ENCODE results near the gene SPCS1. TPM values are rescaled to one million over a fixed set of nuclear protein-coding genes. Genes with fewer than 3 reads are reported as not detected.
A peak's percentile ranks its signal among the peaks of the same experiment; 100 is the strongest.
"Not testable (repeated sequence)": the region's sequence is repeated elsewhere in the genome, so short reads cannot be mapped to it uniquely, and the experiment has no call there.

SPCS1 gene
- 10 to 100 TPM; 90.5 to 94.7 TPM for total RNA-seq
- 100 to 1,000 TPM; 315 to 331 TPM for polyA plus RNA-seq

GRCh38 chr3:52705688-52706686, at the start of gene SPCS1, which contains the start of gene GLT8D1:
Gene SPCS1, plus strand, starts transcription at chr3:52706106. Its CDS starts 141 bp downstream, at chr3:52706247.
Gene GLT8D1, minus strand, starts transcription at chr3:52705791. Its CDS starts 5,331 bp downstream, at chr3:52700460.
- Histone ChIP-seq H3K27me3 (ENCODE audit: insufficient read depth, low read length) (no peaks in the 10 kb centered on the region), H3K4me1 (ENCODE audit: insufficient read depth, low read length) (peaks cover 39% of the 10 kb centered on the region), H3K27ac (ENCODE audit: low read depth, low read length) (peak within 1 kb of the TSS; percentile 87), H3K36me3 (ENCODE audit: insufficient read depth, low read length) (peaks cover 12% of the 10 kb centered on the region), H3K9me3 (ENCODE audit: control insufficient read depth in 1 of 2, low read length in 2 of 2) (no peaks in the 10 kb centered on the region), H3K4me3 (ENCODE audit: low read length in 2 of 2) (peak within 1 kb of the TSS; percentile 75 to 99)
- H3K9me3 Mint-ChIP-seq: no peaks in the 10 kb centered on the region
- H3K27me3 Mint-ChIP-seq: no peaks in the 10 kb centered on the region
- DNase-seq: peak; percentile 88 to 92 (median 91)
- peak within 1 kb of the TSS; percentile 92 to 98 (median 96) for H3K4me3 Mint-ChIP-seq
- ChIA-PET POLR2A (ENCODE audit: partially characterized antibody) (interaction anchor here (0.9 to 3.6 kb wide), 15 partner anchors 10 to 427 kb away, joined by 3 to 26 read pairs (median 6); partner anchors contain the start of genes GNL3, NEK4, PBRM1 and WDR82), CTCF (ENCODE audit: partially characterized antibody) (no interaction called here)
- intact Hi-C loops (cut with micrococcal nuclease): loop anchor here (1.0 to 2.0 kb wide), 3 partner anchors 21 to 170 kb away; partner anchors contain the start of genes NEK4, PBRM1 and UQCC5
- peaks cover 0 to 28% of the 10 kb centered on the region in 2 donors for H3K36me3 Mint-ChIP-seq
- H3K27ac Mint-ChIP-seq: peak within 1 kb of the TSS; percentile 95 to 99 (median 97)
- peaks cover 16 to 41% (median 27%) of the 10 kb centered on the region in 4 donors for H3K4me1 Mint-ChIP-seq

- no peaks in the 10 kb centered on the region for H3K27me3 ChIP-seq (ENCODE audit: insufficient read depth, low read length)
- peaks cover 37 to 68% of the 10 kb centered on the region in 2 donors for H3K36me3 Mint-ChIP-seq
- intact Hi-C loops (cut with micrococcal nuclease): no loop called here
- DNase-seq: no peak
- H3K4me1 Mint-ChIP-seq: peaks cover 3 to 7% (median 5%) of the 10 kb centered on the region in 4 donors
- no peaks in the 10 kb centered on the region for H3K9me3 Mint-ChIP-seq
- H3K27ac ChIP-seq (ENCODE audit: low read depth, low read length): no peak overlapping the region
- no peaks in the 10 kb centered on the region for H3K4me1 ChIP-seq (ENCODE audit: insufficient read depth, low read length)
- CTCF ChIA-PET (ENCODE audit: partially characterized antibody): no interaction called here
- H3K4me3 ChIP-seq (ENCODE audit: low read length in 2 of 2): no peak overlapping the region
- no peaks in the 10 kb centered on the region for H3K27me3 Mint-ChIP-seq
- no peaks in the 10 kb centered on the region for H3K9me3 ChIP-seq (ENCODE audit: control insufficient read depth in 1 of 2, low read length in 2 of 2)
- H3K36me3 ChIP-seq (ENCODE audit: insufficient read depth, low read length): peaks cover 45% of the 10 kb centered on the region
- H3K27ac Mint-ChIP-seq: no peak overlapping the region
- H3K4me3 Mint-ChIP-seq: no peak overlapping the region
- POLR2A ChIA-PET (ENCODE audit: partially characterized antibody): no interaction called here
Measured at GRCh38 chr3:52660046-52660445, 45.9 kb upstream of the SPCS1 start.

- CTCF ChIA-PET (ENCODE audit: partially characterized antibody): no interaction called here
Measured at GRCh38 chr3:52663098-52663497, 42.8 kb upstream of the SPCS1 start.

GRCh38 chr3:52670621-52671521, 35.0 kb upstream of the SPCS1 start:
- Mint-ChIP-seq H3K36me3 (peaks cover 21 to 51% of the 10 kb centered on the region in 2 donors), H3K4me3 (peak overlapping the region in 6 of 8 donors; percentile 40 to 80 (median 65)), H3K27me3 (no peaks in the 10 kb centered on the region), H3K4me1 (peaks cover 26 to 36% (median 30%) of the 10 kb centered on the region in 4 donors), H3K27ac (peak overlapping the region; percentile 74 to 96 (median 88)), H3K9me3 (no peaks in the 10 kb centered on the region)
- Histone ChIP-seq H3K9me3 (ENCODE audit: control insufficient read depth in 1 of 2, low read length in 2 of 2) (no peaks in the 10 kb centered on the region), H3K36me3 (ENCODE audit: insufficient read depth, low read length) (peaks cover 14% of the 10 kb centered on the region), H3K4me1 (ENCODE audit: insufficient read depth, low read length) (peaks cover 21% of the 10 kb centered on the region), H3K4me3 (ENCODE audit: low read length in 2 of 2) (no peak overlapping the region), H3K27ac (ENCODE audit: low read depth, low read length) (no peak overlapping the region), H3K27me3 (ENCODE audit: insufficient read depth, low read length) (no peaks in the 10 kb centered on the region)
- peak in 4 of 5 donors; percentile 6 to 77 (median 22) for DNase-seq
- POLR2A ChIA-PET (ENCODE audit: partially characterized antibody): interaction anchor here (0.5 kb wide), 1 partner anchor 382 kb away, joined by 4 read pairs; no protein-coding TSS in a partner anchor
- CTCF ChIA-PET (ENCODE audit: partially characterized antibody): no interaction called here
- intact Hi-C loops (cut with micrococcal nuclease): no loop called here

More at GRCh38 chr3:52663098-52663497, 42.8 kb upstream of the SPCS1 start:
- peaks cover 37% of the 10 kb centered on the region for H3K36me3 ChIP-seq (ENCODE audit: insufficient read depth, low read length)
- H3K27ac Mint-ChIP-seq: no peak overlapping the region
- intact Hi-C loops (cut with micrococcal nuclease): no loop called here
- H3K36me3 Mint-ChIP-seq: peaks cover 32 to 57% of the 10 kb centered on the region in 2 donors
- peaks cover 0 to 6% (median 4%) of the 10 kb centered on the region in 4 donors for H3K4me1 Mint-ChIP-seq
- POLR2A ChIA-PET (ENCODE audit: partially characterized antibody): no interaction called here
- H3K4me3 Mint-ChIP-seq: no peak overlapping the region
- no peaks in the 10 kb centered on the region for H3K27me3 ChIP-seq (ENCODE audit: insufficient read depth, low read length)
- H3K27ac ChIP-seq (ENCODE audit: low read depth, low read length): no peak overlapping the region
- H3K9me3 ChIP-seq (ENCODE audit: control insufficient read depth in 1 of 2, low read length in 2 of 2): no peaks in the 10 kb centered on the region
- DNase-seq: no peak
- H3K4me3 ChIP-seq (ENCODE audit: low read length in 2 of 2): no peak overlapping the region
- H3K4me1 ChIP-seq (ENCODE audit: insufficient read depth, low read length): no peaks in the 10 kb centered on the region
- no peaks in the 10 kb centered on the region for H3K27me3 Mint-ChIP-seq
- H3K9me3 Mint-ChIP-seq: no peaks in the 10 kb centered on the region

- H3K4me3 ChIP-seq (ENCODE audit: low read length in 2 of 2): no peak overlapping the region
- H3K27ac ChIP-seq (ENCODE audit: low read depth, low read length): no peak overlapping the region
- intact Hi-C loops (cut with micrococcal nuclease): no loop called here
- CTCF ChIA-PET (ENCODE audit: partially characterized antibody): no interaction called here
- DNase-seq: no peak
- H3K27me3 ChIP-seq (ENCODE audit: insufficient read depth, low read length): no peaks in the 10 kb centered on the region
- Mint-ChIP-seq H3K9me3 (no peaks in the 10 kb centered on the region), H3K27ac (peak overlapping the region; percentile 74 to 96 (median 88)), H3K4me3 (peak overlapping the region in 1 of 8 donors; percentile 47), H3K36me3 (peaks cover 28 to 57% of the 10 kb centered on the region in 2 donors), H3K4me1 (peaks cover 26 to 40% (median 35%) of the 10 kb centered on the region in 4 donors), H3K27me3 (no peaks in the 10 kb centered on the region)
- peaks cover 21% of the 10 kb centered on the region for H3K4me1 ChIP-seq (ENCODE audit: insufficient read depth, low read length)
- POLR2A ChIA-PET (ENCODE audit: partially characterized antibody): no interaction called here
- no peaks in the 10 kb centered on the region for H3K9me3 ChIP-seq (ENCODE audit: control insufficient read depth in 1 of 2, low read length in 2 of 2)
- H3K36me3 ChIP-seq (ENCODE audit: insufficient read depth, low read length): peaks cover 12% of the 10 kb centered on the region
Measured at GRCh38 chr3:52671676-52672075, 34.2 kb upstream of the SPCS1 start.

GRCh38 chr3:52676201-52676600, 29.7 kb upstream of the SPCS1 start:
- peaks cover 42% of the 10 kb centered on the region for H3K36me3 ChIP-seq (ENCODE audit: insufficient read depth, low read length)
- peaks cover 12% of the 10 kb centered on the region for H3K4me1 ChIP-seq (ENCODE audit: insufficient read depth, low read length)
- H3K27me3 Mint-ChIP-seq; H3K27me3 ChIP-seq (ENCODE audit: insufficient read depth, low read length); DNase-seq; intact Hi-C loops (cut with micrococcal nuclease); H3K9me3 Mint-ChIP-seq; H3K27ac ChIP-seq (ENCODE audit: low read depth, low read length); H3K9me3 ChIP-seq (ENCODE audit: control insufficient read depth in 1 of 2, low read length in 2 of 2); H3K4me3 ChIP-seq (ENCODE audit: low read length in 2 of 2); POLR2A ChIA-PET (ENCODE audit: partially characterized antibody); H3K4me3 Mint-ChIP-seq: not testable (repeated sequence)
- CTCF ChIA-PET (ENCODE audit: partially characterized antibody): interaction anchor here (1.4 kb wide), 1 partner anchor 36 kb away, joined by 3 read pairs; no protein-coding TSS in a partner anchor
- H3K4me1 Mint-ChIP-seq: peaks cover 26 to 47% (median 30%) of the 10 kb centered on the region in 4 donors
- H3K27ac Mint-ChIP-seq: peak overlapping the region in 1 of 7 donors; percentile 16
- H3K36me3 Mint-ChIP-seq: peaks cover 41 to 65% of the 10 kb centered on the region in 2 donors

All from CD4-positive, alpha-beta memory T cell (primary cell).